Prostate gland (tissue), 2 donors: Measurements from ENCODE around the gene RHBDL3. TPM values are rescaled to one million over a fixed set of nuclear protein-coding genes. Genes with fewer than 3 reads are reported as not detected.

Experiments
- DNase-seq: peaks from one replicate; pipeline ENCODE4 v3.0.0-alpha.2; 2019; ENCODE audit warnings: low spot score
- H3K27ac ChIP-seq, 2 donors: fragments of 200-600 bp; sonication (generic); 2 replicates each; pipeline ENCODE4 v1.5.1; 2017 to 2019
- H3K27me3 ChIP-seq: fragments of 200-600 bp; sonication (generic); replicated peaks from 2 replicates; pipeline ENCODE4 v1.5.1; 2019; ENCODE audit not compliant: insufficient read depth
- H3K36me3 ChIP-seq, 2 donors: fragments of 200-600 bp; sonication (generic); 1 replicate in 1 of 2; 2 replicates in 1 of 2; pipeline versions ENCODE4 v1.5.1 to v1.8.1; 2017 to 2019
- H3K4me1 ChIP-seq: fragments of 200-600 bp; sonication (generic); replicated peaks from 2 replicates; pipeline ENCODE4 v1.5.1; 2019
- H3K4me3 ChIP-seq, 2 donors: fragments of 200-600 bp; sonication (generic); 2 replicates each; pipeline ENCODE4 v1.5.1; 2017 to 2019
- H3K9me3 ChIP-seq: fragments of 200-600 bp; sonication (generic); 2 replicates; pipeline ENCODE4 v1.5.1; 2017
- CTCF ChIP-seq, 4 experiments: fragments of 200-600 bp in 2 of 4; fragments of 450-650 bp in 2 of 4; sonication (generic) in 2 of 4; IDR thresholded peaks; 1 replicate in 3 of 4; 2 replicates in 1 of 4; pipeline ENCODE4 v1.5.1; 2016 to 2019; ENCODE audit warnings: antibody characterized with exemption in 4 of 4, mild to moderate bottlenecking in 2 of 4, moderate library complexity in 2 of 4
- POLR2A ChIP-seq: fragments of 450-650 bp; IDR thresholded peaks from one replicate; pipeline ENCODE4 v1.6.1; 2016; ENCODE audit warnings: antibody characterized with exemption, mild to moderate bottlenecking
- POLR2AphosphoS5 ChIP-seq: sonication (generic); formaldehyde crosslinking; IDR thresholded peaks from one replicate; pipeline ENCODE4 v1.6.1; 2017; ENCODE audit warnings: antibody characterized with exemption
- WGBS: methylation state at CpG from one replicate; pipeline ENCODE4 v1.1.5; 2018; 5-methylcytosine and 5-hydroxymethylcytosine counted together
- intact Hi-C: fragments of 100-400 bp; cut with DNase I; formaldehyde crosslinking; loops from one replicate; pipeline ENCODE4 v1.14.2; 2022
- total RNA-seq, 2 donors: library from RNA; depleted of rRNA; stranded (reverse); fragments of >200 nt; gene quantifications; one replicate each; pipeline ENCODE4 v1.1.0, GENCODE V29; 2016

Gene RHBDL3
- 1 to 10 TPM in 1 of 2 donors, under 1 TPM in 1; 0.77 to 2.7 TPM for total RNA-seq

- no peak for DNase-seq
- Histone ChIP-seq H3K27ac (peak within 1 kb of the TSS in 1 of 2 donors; percentile 49), H3K4me1 (peaks cover 6% of the 10 kb centered on the region), H3K9me3 (no peaks in the 10 kb centered on the region), H3K4me3 (peak within 1 kb of the TSS; percentile 40 to 61), H3K36me3 (no peaks in the 10 kb centered on the region), H3K27me3 (no peaks in the 10 kb centered on the region)
- no peak for TF ChIP-seq POLR2AphosphoS5
- no peak for TF ChIP-seq POLR2A
- no peak for TF ChIP-seq CTCF (IDR thresholded peaks at IDR 0.05)
- intact Hi-C loops = no loop called here
- WGBS = 20% methylated on average over 18 of the region's 68 CpGs
These were observed at the start of gene RHBDL3 for GRCh38 chr17:32265192-32265923. TSS of gene RHBDL3 (plus strand) at chr17:32265832. CDS start at chr17:32266190, 358 bp downstream.

GRCh38 chr17:32222621-32223020 is 43.0 kb upstream of the RHBDL3 start:
- TF ChIP-seq POLR2A = no peak
- TF ChIP-seq CTCF (IDR thresholded peaks at IDR 0.05) = no peak
- TF ChIP-seq POLR2AphosphoS5 = no peak
- WGBS = 65% methylated on average over 3 of the region's 3 CpGs
- Histone ChIP-seq H3K4me3 (no peak overlapping the region), H3K9me3 (no peaks in the 10 kb centered on the region), H3K27ac (no peak overlapping the region), H3K36me3 (no peaks in the 10 kb centered on the region), H3K27me3 (no peaks in the 10 kb centered on the region), H3K4me1 (no peaks in the 10 kb centered on the region)
- DNase-seq = no peak
- intact Hi-C loops = no loop called here

GRCh38 chr17:32223703-32224102 is 41.9 kb upstream of the RHBDL3 start:
- Histone ChIP-seq H3K9me3 (no peaks in the 10 kb centered on the region), H3K4me3 (no peak overlapping the region), H3K4me1 (no peaks in the 10 kb centered on the region), H3K27ac (no peak overlapping the region), H3K27me3 (no peaks in the 10 kb centered on the region), H3K36me3 (no peaks in the 10 kb centered on the region)
- intact Hi-C loops = no loop called here
- no peak for DNase-seq
- TF ChIP-seq POLR2A (no peak), CTCF (IDR thresholded peaks at IDR 0.05) (no peak), POLR2AphosphoS5 (no peak)
- 81% methylated on average over 3 of the region's 3 CpGs for WGBS

- Histone ChIP-seq H3K27me3 (no peaks in the 10 kb centered on the region), H3K27ac (no peak overlapping the region), H3K4me1 (no peaks in the 10 kb centered on the region), H3K36me3 (no peaks in the 10 kb centered on the region), H3K4me3 (no peak overlapping the region), H3K9me3 (no peaks in the 10 kb centered on the region)
- TF ChIP-seq CTCF (IDR thresholded peaks at IDR 0.05) (no peak), POLR2AphosphoS5 (no peak), POLR2A (no peak)
- WGBS = 71% methylated on average over 3 of the region's 3 CpGs
- intact Hi-C loops = no loop called here
- no peak for DNase-seq
These were observed 38.7 kb upstream of the RHBDL3 start for GRCh38 chr17:32226886-32227285.

GRCh38 chr17:32227910-32228309 is 37.7 kb upstream of the RHBDL3 start:
- intact Hi-C loops = no loop called here

More at GRCh38 chr17:32227910-32228309, 37.7 kb upstream of the RHBDL3 start:
- TF ChIP-seq POLR2A (no peak), POLR2AphosphoS5 (no peak), CTCF (IDR thresholded peaks at IDR 0.05) (no peak)
- DNase-seq = no peak
- Histone ChIP-seq H3K36me3 (no peaks in the 10 kb centered on the region), H3K4me1 (no peaks in the 10 kb centered on the region), H3K27me3 (no peaks in the 10 kb centered on the region), H3K4me3 (no peak overlapping the region), H3K27ac (no peak overlapping the region), H3K9me3 (no peaks in the 10 kb centered on the region)
- 76% methylated on average over 9 of the region's 9 CpGs for WGBS
